ENCODE data around the gene RAB23. TPM values are rescaled to one million over a fixed set of nuclear protein-coding genes. Genes with fewer than 3 reads are reported as not detected.

The RAB23 gene
- total and polyA plus RNA-seq, 2 experiments from 2014 or later, result 5.2 to 16.7 TPM

DNA sequence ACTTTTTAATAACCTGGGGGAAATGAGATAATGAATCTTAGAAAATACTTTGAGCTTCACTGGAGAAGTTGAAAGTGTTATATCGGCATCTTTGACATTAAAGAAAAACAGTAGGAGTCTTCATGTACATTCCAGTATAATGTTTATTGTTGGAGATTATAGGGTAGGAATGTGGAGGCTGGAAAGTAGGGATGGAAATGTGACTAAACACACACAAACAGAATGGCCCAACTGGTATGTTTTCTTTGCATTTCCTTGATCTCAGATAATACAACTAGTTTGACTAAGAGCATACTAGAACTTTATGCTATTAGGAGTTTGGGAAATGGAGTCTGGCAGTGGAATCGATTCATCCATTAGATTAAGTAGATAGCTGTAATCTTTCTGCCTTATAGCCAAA, 60.1 kb downstream of the RAB23 start:
- Histone ChIP-seq H3K4me1 (ENCODE audit: insufficient read depth) (no peaks in the 10 kb centered on the region), H3K36me3 (ENCODE audit: insufficient read depth) (peaks cover 4% of the 10 kb centered on the region; the same call in 1 of the 2 replicates), H3K27ac (ENCODE audit: low read depth) (no peak overlapping the region), H3K79me2 (replicated peaks; ENCODE audit: insufficient read depth) (no peaks in the 10 kb centered on the region), H3K27me3 (ENCODE audit: insufficient read depth) (no peaks in the 10 kb centered on the region), H3K4me3 (no peak overlapping the region), H2AFZ (no peak overlapping the region), H3K9me2 (ENCODE audit: insufficient read depth) (no peaks in the 10 kb centered on the region), H4K20me1 (replicated peaks; ENCODE audit: insufficient read depth) (no peaks in the 10 kb centered on the region), H3K4me2 (no peak overlapping the region), H3F3A (replicated peaks; ENCODE audit: low read depth) (0 out of 2 replicates have a peak, but pooled peaks cover 2% of the 10 kb centered on the region)
- TF ChIP-seq ZNF331 (CRISPR knock-in tag; IDR thresholded peaks at IDR 0.05; ENCODE audit: low read depth), result no peak
- TF ChIP-seq, protein P1, sequence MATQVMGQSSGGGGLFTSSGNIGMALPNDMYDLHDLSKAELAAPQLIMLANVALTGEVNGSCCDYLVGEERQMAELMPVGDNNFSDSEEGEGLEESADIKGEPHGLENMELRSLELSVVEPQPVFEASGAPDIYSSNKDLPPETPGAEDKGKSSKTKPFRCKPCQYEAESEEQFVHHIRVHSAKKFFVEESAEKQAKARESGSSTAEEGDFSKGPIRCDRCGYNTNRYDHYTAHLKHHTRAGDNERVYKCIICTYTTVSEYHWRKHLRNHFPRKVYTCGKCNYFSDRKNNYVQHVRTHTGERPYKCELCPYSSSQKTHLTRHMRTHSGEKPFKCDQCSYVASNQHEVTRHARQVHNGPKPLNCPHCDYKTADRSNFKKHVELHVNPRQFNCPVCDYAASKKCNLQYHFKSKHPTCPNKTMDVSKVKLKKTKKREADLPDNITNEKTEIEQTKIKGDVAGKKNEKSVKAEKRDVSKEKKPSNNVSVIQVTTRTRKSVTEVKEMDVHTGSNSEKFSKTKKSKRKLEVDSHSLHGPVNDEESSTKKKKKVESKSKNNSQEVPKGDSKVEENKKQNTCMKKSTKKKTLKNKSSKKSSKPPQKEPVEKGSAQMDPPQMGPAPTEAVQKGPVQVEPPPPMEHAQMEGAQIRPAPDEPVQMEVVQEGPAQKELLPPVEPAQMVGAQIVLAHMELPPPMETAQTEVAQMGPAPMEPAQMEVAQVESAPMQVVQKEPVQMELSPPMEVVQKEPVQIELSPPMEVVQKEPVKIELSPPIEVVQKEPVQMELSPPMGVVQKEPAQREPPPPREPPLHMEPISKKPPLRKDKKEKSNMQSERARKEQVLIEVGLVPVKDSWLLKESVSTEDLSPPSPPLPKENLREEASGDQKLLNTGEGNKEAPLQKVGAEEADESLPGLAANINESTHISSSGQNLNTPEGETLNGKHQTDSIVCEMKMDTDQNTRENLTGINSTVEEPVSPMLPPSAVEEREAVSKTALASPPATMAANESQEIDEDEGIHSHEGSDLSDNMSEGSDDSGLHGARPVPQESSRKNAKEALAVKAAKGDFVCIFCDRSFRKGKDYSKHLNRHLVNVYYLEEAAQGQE (IDR thresholded peaks at IDR 0.05; ENCODE audit: unreplicated experiment), result no peak
- TF ChIP-seq, protein P2, sequence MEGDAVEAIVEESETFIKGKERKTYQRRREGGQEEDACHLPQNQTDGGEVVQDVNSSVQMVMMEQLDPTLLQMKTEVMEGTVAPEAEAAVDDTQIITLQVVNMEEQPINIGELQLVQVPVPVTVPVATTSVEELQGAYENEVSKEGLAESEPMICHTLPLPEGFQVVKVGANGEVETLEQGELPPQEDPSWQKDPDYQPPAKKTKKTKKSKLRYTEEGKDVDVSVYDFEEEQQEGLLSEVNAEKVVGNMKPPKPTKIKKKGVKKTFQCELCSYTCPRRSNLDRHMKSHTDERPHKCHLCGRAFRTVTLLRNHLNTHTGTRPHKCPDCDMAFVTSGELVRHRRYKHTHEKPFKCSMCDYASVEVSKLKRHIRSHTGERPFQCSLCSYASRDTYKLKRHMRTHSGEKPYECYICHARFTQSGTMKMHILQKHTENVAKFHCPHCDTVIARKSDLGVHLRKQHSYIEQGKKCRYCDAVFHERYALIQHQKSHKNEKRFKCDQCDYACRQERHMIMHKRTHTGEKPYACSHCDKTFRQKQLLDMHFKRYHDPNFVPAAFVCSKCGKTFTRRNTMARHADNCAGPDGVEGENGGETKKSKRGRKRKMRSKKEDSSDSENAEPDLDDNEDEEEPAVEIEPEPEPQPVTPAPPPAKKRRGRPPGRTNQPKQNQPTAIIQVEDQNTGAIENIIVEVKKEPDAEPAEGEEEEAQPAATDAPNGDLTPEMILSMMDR (conservative IDR thresholded peaks at IDR 0.05; ENCODE audit: low read depth in 2 of 2), result no peak
- no peak for TF ChIP-seq EZH2 (IDR thresholded peaks at IDR 0.05; ENCODE audit: low read depth, unreplicated experiment)
- no peak for TF ChIP-seq EZH2phosphoT487 (IDR thresholded peaks at IDR 0.05; ENCODE audit: unreplicated experiment)
- TF ChIP-seq ETS1 (IDR thresholded peaks at IDR 0.05), result no peak
- TF ChIP-seq POLR2AphosphoS5 (IDR thresholded peaks at IDR 0.05; ENCODE audit: low read depth), result no peak
- no peak for TF ChIP-seq JUNB (IDR thresholded peaks at IDR 0.05; ENCODE audit: unreplicated experiment)
- TF ChIP-seq CREB1 (CRISPR knock-in tag; IDR thresholded peaks at IDR 0.05; ENCODE audit: low read depth), result no peak
- TF ChIP-seq, protein P3, sequence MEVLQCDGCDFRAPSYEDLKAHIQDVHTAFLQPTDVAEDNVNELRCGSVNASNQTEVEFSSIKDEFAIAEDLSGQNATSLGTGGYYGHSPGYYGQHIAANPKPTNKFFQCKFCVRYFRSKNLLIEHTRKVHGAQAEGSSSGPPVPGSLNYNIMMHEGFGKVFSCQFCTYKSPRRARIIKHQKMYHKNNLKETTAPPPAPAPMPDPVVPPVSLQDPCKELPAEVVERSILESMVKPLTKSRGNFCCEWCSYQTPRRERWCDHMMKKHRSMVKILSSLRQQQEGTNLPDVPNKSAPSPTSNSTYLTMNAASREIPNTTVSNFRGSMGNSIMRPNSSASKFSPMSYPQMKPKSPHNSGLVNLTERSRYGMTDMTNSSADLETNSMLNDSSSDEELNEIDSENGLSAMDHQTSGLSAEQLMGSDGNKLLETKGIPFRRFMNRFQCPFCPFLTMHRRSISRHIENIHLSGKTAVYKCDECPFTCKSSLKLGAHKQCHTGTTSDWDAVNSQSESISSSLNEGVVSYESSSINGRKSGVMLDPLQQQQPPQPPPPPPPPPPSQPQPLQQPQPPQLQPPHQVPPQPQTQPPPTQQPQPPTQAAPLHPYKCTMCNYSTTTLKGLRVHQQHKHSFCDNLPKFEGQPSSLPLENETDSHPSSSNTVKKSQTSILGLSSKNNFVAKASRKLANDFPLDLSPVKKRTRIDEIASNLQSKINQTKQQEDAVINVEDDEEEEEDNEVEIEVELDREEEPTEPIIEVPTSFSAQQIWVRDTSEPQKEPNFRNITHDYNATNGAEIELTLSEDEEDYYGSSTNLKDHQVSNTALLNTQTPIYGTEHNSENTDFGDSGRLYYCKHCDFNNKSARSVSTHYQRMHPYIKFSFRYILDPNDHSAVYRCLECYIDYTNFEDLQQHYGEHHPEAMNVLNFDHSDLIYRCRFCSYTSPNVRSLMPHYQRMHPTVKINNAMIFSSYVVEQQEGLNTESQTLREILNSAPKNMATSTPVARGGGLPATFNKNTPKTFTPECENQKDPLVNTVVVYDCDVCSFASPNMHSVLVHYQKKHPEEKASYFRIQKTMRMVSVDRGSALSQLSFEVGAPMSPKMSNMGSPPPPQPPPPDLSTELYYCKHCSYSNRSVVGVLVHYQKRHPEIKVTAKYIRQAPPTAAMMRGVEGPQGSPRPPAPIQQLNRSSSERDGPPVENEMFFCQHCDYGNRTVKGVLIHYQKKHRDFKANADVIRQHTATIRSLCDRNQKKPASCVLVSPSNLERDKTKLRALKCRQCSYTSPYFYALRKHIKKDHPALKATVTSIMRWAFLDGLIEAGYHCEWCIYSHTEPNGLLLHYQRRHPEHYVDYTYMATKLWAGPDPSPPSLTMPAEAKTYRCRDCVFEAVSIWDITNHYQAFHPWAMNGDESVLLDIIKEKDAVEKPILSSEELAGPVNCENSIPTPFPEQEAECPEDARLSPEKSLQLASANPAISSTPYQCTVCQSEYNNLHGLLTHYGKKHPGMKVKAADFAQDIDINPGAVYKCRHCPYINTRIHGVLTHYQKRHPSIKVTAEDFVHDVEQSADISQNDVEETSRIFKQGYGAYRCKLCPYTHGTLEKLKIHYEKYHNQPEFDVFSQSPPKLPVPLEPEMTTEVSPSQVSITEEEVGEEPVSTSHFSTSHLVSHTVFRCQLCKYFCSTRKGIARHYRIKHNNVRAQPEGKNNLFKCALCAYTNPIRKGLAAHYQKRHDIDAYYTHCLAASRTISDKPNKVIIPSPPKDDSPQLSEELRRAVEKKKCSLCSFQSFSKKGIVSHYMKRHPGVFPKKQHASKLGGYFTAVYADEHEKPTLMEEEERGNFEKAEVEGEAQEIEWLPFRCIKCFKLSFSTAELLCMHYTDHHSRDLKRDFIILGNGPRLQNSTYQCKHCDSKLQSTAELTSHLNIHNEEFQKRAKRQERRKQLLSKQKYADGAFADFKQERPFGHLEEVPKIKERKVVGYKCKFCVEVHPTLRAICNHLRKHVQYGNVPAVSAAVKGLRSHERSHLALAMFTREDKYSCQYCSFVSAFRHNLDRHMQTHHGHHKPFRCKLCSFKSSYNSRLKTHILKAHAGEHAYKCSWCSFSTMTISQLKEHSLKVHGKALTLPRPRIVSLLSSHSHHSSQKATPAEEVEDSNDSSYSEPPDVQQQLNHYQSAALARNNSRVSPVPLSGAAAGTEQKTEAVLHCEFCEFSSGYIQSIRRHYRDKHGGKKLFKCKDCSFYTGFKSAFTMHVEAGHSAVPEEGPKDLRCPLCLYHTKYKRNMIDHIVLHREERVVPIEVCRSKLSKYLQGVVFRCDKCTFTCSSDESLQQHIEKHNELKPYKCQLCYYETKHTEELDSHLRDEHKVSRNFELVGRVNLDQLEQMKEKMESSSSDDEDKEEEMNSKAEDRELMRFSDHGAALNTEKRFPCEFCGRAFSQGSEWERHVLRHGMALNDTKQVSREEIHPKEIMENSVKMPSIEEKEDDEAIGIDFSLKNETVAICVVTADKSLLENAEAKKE (CRISPR knock-in tag; IDR thresholded peaks at IDR 0.05), result no peak
- no peak for TF ChIP-seq STAT1 (IDR thresholded peaks at IDR 0.05; ENCODE audit: unreplicated experiment)
- no peak for TF ChIP-seq NANOG (IDR thresholded peaks at IDR 0.05; ENCODE audit: borderline replicate concordance)
- H3K27ac Mint-ChIP-seq, result no peak overlapping the region
- DNase-seq (ENCODE audit: low spot score) (no peak), ATAC-seq (no peak)
- no peak overlapping the region for H3K4me3 Mint-ChIP-seq
- no peaks in the 10 kb centered on the region for H3K27me3 Mint-ChIP-seq (ENCODE audit: insufficient read depth, low read depth, poor library complexity)
- no peaks in the 10 kb centered on the region for H3K4me1 Mint-ChIP-seq
- H3K9me3 Mint-ChIP-seq, result no peaks in the 10 kb centered on the region
- H3K36me3 Mint-ChIP-seq (ENCODE audit: low read depth), result 0 out of 3 replicates have a peak, but pooled peaks cover 3% of the 10 kb centered on the region

All from GM23338 (cell line).